ENCODE data around the gene ZBTB49.

ZBTB49 gene

DNA sequence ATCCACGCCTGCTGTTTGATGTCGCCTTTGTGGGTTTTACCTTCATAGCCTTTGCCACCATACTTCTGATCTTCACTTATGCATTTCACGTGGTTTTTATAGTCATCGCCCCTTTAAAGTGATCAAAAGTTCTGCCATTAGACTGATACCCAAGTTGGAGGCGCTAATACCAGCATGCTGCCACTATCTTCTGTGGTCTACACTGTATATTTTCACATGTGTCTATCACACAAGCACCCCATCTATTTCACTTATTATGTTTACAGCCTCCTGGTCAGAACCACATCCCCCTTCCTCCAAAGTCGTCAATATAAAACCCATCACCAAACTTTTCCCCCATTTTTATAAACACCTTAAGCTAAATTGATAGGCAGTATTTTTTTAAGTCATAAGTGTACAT is 8.3 kb upstream of the ZBTB49 start:
- DNase-seq: no peak

DNA sequence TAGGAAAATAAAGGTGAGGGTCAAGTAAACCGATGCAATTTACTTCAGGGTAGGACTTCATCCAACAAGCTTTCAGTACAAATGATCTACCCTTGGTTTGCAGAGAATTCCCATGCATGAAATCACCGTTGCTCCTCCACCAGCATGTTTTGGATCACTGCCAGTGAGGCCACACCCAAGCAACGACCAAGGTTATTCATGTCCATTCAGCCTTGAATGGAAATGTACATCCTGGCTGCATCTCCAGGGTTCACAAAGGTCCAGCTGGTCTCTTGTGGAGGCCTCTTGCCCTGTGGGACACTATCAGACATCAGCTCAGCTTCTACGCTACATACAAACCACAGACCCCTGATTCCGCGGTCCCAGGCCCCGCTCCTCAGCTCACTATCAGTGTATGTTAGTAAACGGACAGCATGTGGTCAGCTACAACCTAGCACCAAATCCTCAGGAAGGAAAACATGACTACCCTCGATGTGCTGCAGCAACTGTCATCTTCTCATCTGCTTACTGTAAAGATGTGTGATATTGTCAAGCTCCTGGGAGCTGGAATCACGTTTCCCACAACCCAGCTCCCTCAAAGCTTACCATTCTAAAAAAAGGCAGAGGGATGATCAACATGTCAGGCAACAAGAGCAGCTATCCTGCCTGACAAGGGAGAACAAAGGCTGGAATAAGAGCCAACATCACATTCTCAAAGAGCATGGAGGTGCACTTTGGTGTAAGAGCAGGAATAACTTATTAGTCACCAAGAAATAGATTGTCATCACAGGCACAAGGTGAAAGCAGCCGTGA is 5.0 kb upstream of the ZBTB49 start:
- DNase-seq: no peak

DNA sequence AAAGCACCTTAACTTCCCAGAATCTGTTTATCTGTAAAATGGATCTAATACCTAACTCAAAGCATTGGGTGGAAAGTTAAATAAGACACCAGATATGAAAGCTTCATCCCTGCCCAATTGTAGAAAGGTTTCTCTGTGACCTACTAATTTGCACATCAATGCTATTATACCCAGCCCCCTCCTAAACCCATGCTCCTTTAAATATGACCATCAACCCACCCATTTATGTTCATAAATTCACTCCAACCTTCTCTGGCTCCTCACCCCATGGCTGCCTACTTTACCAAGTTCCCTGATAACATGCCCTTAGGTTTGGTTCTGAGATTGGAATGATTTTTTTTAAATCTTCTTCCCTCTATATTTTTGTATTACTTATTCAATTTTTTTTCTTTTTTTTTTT is 2.0 kb upstream of the ZBTB49 start:
- DNase-seq: no peak

DNA sequence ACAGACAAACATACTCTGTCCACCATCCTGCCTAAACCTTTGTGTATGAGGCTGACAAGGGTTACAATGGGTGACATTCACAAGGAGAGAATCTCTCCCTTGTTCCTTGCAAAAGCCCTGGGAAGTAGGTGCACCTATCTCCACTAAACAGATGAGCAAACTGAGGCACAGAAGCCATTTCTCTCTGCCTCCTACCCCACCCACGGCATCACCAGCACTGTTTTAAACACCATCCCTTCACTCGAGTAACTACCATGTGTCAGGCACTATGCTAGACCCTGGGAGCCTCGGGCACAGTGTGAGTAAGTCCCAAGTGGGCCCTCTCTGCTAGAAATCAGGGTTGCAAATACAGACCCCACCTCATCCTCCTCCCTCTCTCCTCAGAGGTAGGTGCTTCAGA is 996 bp upstream of the ZBTB49 start:
- DNase-seq: no peak

DNA sequence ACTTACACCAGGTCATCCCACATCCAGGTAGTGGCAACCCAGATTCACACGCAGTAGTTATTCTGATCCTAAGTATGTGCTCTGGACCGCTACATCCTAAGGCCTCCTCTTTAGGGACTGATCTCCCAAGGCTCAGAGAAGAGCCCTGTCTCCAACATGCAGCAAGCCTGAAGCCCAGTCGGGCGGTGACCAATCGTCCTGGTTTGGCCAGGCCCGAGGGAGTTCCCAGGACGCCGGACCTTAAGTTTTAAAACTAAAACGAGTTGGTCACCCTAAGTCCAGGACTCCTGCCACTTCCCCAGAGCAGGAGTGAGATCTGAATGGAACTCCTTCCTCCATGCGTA is 482 bp upstream of the ZBTB49 start:
- no peak for DNase-seq

DNA sequence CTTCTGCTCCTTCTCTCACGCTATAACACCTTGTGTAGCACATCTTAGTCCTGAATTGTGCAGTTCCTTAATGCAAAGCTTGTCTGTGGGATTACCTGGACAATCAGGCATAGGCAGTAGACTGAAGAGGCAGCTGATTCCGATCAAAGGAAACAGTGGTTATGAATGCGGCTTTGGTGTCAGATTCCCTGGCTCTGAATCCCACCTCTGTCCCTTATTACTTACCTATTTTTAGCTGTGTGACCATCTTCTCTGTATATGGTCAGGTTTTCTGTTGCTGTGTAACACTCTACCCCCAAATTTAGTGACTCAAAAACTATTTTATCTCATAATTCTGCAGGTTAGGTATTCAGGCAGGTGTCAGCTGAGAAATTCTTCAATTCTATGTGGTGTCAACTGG is 3.2 kb downstream of the ZBTB49 start:
- no peak for DNase-seq

DNA sequence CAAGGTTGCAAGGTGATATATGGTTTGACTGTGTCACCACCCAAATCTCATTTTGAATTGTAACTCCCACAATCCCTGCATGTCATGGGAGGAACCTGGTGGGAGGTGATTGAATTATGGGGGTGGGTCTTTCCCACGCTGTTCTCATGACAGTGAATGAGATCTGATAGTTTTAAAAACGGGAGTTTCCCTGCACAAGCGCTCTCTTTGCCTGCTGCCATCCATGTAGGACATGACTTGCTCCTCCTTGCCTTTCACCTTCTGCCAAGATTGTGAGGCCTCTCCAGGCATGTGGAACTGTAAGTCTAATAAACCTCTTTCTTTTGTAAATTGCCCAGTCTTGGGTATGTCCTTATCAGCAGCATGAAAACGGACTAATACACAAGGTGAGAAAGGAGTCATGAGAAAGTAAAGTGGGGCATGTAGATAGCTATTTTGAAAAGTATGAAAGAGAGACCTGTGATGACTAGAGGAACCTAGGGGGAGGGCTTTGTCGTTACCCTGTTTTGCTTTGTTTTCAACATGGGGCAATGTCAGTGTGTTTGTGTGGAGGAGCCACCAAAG is 6.3 kb downstream of the ZBTB49 start:
- no peak for DNase-seq

DNA sequence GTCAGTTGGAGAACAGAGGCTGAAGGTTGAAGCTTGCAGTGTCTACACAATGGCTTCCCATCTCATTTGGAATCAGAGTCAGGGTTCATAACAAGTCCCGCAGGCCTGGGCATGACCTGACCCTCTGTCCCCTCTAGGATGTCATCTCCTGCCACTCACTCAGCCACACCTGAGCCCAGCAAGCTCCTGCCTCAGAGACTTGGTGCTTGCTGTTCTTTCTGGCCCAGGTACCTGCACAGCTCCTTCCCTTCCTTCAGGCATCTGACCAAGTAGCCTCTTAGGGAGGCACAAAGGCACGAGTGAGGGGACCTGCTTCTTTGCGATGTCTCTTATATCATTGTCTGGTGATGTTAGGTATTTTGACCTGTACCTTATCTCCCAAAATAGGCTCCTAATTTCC is 9.0 kb downstream of the ZBTB49 start:
- no peak for DNase-seq

DNA sequence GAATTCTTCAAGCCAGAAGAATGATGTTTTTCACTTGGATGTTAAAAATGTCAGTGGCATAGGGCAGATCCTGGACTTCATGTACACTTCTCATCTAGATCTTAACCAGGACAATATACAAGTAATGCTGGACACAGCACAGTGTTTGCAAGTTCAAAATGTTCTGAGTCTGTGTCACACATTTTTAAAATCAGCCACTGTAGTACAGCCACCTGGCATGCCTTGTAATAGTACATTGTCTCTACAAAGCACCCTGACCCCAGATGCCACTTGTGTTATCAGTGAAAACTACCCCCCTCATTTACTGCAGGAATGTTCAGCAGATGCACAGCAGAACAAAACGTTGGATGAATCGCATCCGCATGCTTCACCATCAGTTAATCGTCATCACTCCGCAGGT is 11.9 kb downstream of the ZBTB49 start:
- no peak for DNase-seq

DNA sequence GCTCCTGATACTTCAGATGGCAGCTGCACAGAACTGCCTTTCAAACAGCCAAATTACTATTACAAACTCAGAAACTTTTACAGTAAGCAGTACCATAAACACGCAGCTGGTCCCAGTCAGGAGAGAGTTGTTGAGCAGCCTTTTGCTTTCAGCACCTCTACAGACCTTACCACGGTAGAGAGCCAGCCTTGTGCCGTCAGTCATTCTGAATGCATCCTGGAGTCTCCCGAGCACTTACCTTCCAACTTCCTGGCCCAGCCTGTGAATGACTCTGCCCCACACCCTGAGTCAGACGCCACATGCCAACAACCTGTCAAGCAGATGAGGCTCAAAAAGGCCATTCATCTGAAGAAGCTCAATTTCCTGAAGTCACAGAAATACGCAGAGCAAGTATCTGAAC is 12.4 kb downstream of the ZBTB49 start:
- DNase-seq: no peak

DNA sequence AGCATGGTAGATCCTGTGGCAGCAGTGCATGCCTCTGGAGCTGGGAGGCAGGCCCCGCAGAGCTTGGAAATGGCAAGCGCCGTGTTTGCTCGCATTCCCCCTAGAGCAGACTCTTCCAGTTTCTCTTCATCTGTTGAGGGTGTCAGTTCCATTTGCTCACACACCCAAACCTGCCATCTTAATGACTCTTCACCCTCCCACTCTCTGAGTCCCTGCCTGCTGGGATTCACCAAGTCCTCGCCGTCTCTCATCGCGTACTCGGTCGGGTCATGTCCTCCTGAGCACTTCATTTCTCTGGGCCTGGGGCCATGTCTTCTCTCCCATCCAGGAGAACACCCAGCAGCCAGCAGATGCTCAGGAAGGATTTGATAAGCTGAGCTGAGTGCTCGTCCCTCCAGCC is 16.9 kb downstream of the ZBTB49 start:
- no peak for DNase-seq

DNA sequence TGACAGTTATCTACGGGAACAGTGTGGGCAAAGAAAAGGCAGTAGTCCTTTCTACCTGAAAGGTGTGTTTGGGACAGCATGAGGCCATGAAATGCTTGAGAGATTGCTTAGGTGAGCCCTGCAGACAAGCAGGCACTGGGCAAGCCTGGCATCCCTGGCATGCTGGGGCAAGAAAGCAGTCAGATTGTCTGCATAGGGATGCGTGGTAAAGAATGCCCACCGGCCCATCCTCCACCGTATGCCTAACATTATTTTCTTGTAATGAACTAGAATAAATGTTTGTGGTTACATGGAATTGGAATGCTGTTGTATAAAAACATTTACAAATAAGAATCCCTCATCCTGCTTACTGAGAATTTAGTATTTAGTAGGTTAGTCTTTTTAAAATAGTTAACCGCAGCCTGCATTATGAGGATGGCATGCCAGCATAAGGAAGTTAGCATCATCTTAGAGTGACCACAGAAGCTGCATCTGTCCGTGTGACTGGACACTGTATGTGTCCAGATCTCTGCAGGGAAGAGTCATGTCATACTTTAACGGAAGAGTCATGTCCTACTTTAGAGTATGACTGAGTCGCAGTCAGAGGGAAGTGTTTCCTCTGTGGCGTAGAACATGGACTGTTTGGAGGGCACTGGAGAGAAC is 18.9 kb downstream of the ZBTB49 start:
- DNase-seq: no peak

DNA sequence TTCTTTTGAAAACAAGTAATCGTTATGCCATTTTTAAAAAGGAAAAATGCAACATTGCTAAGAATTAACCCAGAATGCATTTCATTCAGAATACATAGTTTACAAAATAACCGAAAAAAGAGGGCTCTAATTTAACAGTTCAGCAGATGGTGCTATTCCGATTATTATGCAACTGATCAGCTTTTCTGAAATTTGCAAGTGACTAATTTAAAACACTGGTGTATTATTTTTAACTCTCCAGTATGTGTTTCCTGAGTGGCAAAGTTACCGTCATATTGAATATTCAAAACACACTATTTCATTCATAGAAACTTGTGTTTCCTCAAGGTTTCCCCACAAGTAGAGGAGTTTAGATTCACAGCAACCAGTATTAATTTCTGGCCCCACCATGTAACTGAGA is 21.1 kb downstream of the ZBTB49 start:
- no peak for DNase-seq

DNA sequence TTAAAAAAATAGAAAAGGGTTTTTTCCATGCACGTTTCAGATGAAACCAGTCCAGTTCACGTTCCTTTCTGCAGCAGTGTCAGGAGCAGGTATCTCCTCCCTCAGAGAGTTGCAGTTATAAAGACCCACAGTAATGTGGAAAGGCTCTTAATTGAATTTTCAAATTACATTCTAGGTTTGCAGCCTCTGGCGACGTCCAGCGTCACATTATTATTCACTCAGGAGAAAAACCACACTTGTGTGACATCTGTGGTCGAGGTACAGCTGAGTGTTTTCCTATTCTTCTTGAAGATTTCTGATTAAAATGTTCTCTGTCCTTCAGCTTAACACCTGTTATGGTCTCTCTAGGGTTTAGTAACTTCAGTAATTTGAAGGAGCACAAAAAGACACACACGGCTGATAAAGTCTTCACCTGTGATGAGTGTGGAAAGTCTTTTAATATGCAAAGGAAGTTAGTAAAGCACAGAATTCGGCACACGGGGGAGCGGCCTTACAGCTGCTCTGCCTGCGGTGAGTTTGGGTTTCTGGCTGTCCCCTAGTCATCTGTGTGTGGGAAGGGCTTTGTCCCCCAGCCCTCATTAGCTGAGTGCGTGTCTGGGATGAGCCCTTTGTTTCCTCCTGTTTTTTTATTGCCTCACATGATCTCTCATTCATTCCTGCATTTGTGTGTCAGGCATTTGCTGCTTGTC is 25.6 kb downstream of the ZBTB49 start:
- no peak for DNase-seq

DNA sequence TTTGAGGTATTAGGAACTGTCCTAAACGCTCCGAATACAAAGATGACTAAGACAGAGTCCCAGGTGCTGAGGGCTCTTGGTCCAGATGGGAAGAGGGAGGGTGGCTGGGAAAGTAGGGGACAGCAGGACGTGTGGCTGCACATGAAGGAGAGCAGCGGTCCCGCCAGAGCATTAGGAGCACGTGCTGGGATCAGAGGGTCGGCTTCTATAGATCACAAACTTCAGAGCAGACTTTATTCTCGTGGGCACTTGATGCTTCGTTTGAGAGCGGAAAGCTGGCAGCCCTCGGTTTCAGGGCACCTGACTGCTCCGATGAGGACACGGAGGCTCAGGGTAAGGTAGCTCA is 26.1 kb downstream of the ZBTB49 start:
- DNase-seq: no peak

DNA sequence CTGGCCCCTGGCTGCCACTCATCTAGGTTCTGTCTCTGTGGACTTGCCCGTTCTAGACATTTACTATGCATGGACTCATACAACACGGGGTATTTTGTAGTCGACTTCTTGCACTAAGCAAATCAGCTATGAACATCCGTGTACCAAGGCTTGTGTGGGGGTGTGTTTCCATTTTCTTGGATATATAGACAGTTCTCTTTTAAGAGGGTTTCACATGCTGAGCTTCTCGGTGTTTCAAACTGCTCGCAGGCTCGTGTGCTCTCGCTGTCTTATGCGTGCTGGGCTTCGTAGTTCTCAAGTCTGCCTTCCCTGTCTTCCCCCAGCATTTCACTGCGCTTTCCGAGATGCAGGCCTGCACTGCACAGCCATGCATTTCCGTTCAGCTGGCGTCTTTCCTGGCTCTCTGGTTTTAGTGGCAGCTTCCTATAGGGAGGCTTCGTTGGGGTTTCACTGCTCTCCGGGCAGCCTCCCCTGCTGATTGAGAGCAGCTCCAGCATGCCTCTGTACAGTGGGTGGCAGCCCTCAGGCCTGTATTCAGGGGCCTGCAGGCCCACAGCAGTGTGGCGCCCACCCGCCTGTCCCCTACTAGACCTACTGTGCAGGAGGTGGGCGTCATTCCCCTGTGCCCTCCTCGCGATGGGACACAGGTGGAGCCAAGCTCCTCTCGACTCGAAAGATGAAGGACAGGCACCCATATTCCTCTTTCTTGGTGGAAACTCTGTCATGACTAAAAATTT is 27.6 kb downstream of the ZBTB49 start:
- DNase-seq: no peak

DNA sequence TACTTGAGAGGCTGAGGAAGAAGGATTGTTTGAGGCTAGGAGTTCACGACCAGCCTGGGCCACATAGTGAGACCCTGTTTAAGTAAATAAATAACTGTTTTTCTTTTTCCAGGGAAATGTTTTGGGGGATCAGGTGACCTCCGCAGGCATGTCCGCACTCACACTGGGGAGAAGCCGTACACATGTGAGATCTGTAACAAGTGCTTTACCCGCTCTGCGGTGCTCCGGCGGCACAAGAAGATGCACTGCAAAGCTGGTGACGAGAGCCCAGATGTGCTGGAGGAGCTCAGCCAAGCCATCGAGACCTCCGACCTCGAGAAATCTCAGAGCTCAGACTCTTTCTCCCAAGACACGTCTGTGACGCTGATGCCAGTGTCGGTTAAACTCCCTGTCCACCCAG is 30.5 kb downstream of the ZBTB49 start:
- DNase-seq: no peak

DNA sequence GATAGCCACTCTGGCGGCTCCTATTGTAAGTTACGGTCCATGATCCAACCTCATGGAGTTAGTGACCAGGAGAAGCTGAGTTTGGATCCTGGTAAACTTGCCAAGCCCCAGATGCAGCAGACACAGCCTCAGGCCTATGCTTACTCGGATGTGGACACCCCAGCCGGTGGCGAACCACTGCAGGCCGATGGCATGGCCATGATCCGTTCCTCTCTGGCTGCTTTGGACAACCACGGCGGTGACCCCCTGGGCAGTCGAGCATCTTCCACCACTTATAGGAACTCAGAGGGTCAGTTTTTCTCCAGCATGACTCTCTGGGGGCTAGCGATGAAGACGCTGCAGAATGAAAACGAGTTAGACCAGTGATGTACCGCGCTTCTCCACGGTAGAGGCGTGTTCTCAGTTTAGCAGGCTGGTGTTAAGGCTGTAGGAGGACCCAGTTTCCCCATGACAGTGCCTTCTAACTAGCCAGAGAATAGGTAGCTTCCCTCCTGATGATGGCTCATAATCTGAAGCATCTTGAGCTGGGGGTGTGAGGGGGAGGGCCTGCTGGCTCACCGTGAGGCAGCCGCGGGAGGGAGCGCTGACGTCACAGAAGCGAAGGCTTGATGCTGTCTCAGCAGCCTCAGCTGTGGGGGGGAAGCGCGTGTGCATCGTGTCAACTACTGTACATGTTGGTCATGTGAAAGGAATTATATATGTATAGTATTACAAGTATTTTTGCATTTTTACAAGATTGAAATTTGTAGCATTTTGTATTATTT is 31.1 kb downstream of the ZBTB49 start:
- DNase-seq: no peak

DNA sequence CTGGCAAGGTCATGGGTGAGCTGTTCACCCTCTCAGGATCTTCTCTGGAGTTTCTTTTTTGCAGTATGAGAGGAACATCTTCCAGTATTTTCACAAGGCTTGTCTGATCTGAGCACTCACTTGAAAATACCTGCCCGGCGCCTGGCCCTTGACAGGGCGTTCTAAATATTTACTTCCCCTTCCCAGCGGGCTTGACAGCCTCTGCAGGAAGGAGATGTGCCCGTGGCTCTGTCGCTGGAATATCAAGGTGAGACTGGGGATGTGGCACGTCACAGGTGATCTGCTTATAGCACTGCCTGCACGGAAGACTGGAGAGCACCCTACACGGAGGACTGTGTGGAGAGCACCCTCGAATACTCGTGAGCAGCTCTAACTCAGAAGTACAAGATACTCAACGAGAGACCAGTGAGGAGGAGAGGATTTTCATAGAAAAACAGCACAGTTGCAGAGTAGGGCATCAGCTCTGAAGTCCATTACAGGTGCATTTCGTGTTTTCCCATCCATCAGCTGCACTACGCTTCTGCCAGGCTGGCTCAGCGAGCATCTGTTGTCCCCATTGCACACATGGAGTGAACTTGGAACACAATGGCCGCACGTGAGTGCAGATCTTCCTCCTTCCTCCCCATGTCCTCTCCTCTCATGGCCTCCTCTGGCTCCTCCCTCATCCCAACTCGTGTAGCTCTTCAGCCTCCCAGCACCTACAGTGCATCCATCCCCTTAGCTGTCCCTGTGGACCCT is 32.1 kb downstream of the ZBTB49 start:
- DNase-seq: no peak

DNA sequence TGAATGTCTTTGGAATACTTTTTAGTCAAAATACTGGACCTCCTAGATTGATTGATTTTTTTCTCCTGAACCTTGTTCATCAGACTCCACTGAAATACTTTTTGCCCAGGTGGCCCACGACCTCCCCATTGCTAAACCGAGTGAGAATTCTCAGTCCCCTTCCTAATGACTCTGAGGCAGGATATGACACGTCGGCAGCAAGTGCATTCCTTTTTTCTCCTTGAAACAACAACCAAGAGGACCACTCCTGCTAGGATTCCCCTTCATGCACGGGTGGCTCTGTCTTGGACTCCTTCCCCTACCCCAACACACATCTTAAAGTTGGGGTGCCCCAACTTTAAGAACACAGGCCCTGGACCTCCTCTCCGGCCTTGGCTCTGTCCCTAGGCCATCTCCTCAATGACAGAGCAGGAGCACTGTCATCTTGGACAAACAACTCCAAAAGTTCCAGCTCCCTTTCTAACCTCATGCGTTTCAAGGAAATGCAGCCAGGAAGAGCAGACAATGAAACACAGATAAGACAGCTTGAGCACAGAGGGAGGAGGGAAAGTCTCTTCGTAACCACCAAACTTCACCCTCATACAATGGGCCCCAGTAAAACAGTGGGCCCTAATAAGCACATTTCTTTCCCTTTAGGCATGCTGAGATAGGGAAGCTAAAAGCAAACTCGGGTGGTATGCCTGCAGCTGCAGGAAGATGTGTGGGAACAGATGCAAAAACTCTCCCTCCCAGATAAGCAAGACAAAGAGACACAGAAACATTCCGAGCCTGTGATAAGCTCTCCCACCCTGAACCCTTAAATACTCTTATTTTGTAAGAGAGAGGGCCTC is 33.9 kb downstream of the ZBTB49 start:
- no peak for DNase-seq

DNA sequence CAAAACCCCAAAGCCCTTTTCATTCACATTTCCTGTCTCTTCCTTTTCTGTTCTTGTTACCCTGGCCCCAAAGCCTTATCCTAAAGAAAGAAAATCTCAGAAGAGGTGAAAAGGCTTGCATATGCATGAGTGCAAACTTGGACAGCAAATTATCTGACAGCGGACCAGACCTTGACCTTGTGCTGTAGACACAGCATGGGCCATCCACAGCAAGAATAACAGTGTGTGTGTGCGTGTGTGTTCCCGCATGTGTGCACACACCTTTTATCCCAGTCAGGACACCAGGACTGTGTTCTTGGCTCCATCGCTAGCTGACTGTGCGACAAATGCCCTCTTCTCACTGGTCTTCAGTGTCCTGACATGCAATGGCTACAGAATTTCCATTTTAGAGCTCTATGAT is 35.3 kb downstream of the ZBTB49 start:
- DNase-seq: no peak

Measured in activated CD4-positive, alpha-beta T cell treated with anti-CD3 and anti-CD28 coated beads, Interleukin-10, Interleukin-2, amounts not matched to agents 100 ng/mL and 50 ng/mL, durations not matched to agents 16 hours and 8 hours (primary cell).